Stimulated activated CD8-positive, alpha-beta memory T cell treated with anti-CD3 and anti-CD28 coated beads, Interleukin-15, amount 100 ng/mL, for 48 hours (primary cell): ENCODE results near the gene SSTR1.

ENCODE experiments used
- DNase-seq, 2 donors: peaks; one replicate each; pipeline ENCODE4 v3.0.0-alpha.2; 2020; ENCODE audit warnings: low read depth in 2 of 2

Gene SSTR1

GRCh38 chr14:38238332-38238731 lies 30.6 kb downstream of the SSTR1 start:
- no peak for DNase-seq

DNA sequence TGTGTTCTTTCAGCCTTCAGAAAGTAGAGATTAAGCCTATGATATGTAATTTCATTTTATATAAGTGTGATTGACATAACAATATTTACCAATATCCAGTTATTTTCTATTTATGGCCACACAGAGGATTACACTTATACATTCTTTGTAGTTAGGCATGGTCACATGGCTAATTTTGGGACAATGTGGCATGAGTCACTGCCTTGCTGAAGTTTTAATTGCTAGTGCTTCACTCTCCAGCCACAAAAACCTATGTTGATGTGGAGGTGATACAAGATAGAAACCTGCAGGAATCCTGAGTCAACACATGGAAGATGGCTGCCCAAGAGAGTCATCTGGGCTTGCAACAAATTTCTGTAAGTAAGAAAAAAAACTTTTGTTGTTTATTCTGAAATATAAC lies 31.2 kb downstream of the SSTR1 start:
- no peak for DNase-seq

DNA sequence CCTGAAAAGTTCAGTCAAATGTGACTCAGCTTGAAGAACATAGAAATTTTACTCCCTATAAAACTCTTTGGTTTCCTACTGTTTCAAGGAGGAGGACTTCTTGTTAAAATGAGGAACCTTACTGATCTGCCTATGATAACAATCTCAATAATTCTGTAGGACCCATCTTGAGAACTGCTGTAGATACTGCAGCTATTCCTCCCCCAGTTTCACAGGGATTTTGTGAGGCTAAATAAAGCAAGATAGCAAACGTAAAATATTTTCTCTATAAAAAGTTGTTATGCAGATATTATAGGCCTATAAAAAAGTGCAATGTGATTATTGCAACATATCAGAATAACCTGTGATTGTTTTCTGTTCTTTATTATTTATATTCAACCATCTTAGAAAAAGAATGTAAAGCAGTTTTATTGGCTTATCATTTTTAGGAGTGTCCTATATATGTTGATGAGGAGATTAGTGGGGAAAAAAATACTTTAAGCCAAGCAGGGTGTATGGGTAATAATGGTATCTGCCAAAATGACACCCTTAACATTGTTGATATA lies 36.1 kb downstream of the SSTR1 start:
- no peak for DNase-seq

DNA sequence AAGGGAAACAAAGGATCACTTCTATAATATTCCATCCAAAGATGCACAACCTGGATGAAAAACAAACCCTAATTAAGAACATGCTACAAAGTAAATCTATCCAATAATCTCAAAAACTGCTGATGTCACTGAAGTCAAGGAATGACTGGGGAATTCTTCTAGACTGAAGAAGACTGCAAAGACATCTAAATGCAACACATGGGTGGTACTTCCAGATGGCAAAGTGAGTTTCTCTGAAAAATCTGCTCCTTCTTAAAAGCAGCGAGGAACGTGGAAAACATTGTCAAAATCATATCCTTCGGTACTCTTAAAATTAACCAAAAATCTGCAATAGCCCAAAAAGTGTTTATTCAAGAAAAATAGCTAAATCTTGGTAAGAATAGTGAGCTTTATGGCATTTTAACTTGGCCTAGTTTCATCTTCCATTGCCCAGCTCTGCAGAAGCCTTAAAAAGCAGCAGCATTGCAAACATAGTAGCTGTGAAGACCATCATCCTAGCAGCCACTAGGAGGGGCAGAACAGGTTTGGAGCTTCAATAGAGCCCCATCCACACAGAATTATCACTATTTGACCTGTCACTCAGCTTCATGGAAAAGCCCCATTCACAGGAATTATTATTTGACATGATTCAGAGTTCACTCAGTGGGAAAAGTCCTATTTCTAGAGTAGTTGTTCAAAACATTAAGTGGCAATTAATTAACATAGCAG lies 40.8 kb downstream of the SSTR1 start:
- DNase-seq = no peak

DNA sequence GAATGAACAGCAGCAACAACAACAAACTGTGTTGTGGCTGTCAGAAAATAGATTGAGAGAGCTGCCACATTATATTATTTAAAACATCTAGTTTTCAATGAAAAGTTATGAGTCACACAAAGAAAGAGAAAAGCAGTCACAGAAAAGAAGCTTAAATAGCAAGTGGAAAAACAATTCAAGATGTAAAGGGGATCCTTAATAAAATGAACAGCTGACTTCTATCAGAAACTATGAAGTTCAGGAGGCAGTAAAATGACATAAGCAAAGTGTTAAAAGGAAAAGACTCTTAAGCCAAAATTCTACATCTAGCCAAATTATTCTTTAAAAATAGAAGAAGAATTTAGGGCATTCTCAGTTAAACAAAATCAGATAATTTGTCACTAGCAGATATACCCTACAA lies 42.6 kb downstream of the SSTR1 start:
- no peak for DNase-seq

GRCh38 chr14:38252066-38252710 lies 44.5 kb downstream of the SSTR1 start:
- DNase-seq = no peak

DNA sequence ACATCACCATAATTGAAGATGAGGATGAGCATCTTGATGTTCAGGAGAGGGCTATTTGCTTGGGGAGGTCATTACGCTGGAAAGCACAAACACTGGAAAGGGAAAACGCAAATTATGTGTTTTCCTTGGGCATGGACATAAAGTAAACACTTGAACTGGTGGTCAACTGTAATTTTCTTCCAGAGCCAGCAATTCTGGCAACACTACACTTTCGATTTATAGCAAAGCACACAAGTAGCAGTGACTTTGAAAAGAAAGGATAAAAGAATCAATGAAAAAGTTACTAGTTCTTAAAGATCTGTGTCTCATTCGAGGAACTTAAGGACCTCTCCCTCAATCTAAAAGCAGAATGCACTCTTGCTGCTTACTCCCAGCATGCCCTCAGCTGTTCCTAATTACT lies 46.0 kb downstream of the SSTR1 start:
- no peak for DNase-seq

- no peak for DNase-seq
Observed at GRCh38 chr14:38254571-38255407, 47.1 kb downstream of the SSTR1 start.

DNA sequence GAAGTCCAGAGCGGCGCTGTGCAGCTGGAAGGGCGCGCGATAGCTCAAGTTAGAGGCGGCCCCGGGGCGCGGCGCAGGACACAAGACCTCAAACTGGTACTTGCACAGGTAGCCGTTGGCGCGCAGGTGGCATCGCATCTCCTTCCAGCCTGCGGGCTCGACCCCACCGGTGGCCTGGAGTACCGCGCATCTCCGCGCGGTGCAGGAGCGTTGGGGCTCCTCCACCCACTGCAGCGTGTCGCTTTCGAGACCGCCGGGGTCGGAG lies 47.6 kb downstream of the SSTR1 start:
- DNase-seq = no peak

GRCh38 chr14:38255673-38256532 lies 48.2 kb downstream of the SSTR1 start, which contains the start of gene CLEC14A:
CLEC14A (minus strand) TSS chr14:38256093; CDS start chr14:38256022, 71 bp downstream.
- no peak for DNase-seq

DNA sequence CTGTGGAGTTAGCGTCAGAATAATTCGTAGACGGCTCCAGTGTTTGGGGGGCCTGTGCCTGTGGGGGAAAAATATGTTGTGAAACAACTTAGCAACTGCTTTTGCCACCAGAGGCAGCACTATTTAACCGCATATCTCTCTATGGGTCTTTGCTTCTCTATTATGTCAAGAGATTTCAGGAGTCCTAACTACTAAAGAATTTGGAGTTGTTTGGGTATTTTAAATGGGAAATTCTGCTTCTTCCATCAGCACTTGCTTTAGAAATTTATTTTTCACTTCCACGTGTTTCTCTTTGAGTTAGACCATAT lies 48.8 kb downstream of the SSTR1 start:
- no peak for DNase-seq

- DNase-seq = no peak
Observed at GRCh38 chr14:38257507-38257906, 49.8 kb downstream of the SSTR1 start.

DNA sequence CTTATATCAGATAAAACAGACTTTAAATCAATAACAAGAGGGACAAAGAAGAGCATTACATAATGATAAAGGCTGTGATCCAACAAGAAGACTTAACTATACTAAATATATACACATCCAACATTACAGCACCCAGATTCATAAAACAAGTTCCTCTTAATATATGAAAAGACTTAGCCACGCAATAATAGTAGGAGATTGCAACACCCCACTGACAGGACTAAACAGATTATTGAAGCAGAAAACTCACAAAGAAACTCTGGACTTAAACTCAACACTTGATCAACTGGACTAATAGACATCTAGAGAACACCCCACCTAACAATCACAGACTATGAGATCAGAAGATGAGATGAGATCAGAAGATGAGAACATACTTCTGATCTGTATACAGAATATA lies 53.9 kb downstream of the SSTR1 start:
- DNase-seq = no peak
